ENCODE results near the gene P2RY12. TPM values are rescaled to one million over a fixed set of nuclear protein-coding genes. Genes with fewer than 3 reads are reported as not detected.

Gene P2RY12
- polyA plus RNA-seq, 1 donor from 2014 or later, result not detected

- Histone ChIP-seq H3K79me2 (replicated peaks; ENCODE audit: insufficient read depth, low read length) (no peaks in the 10 kb centered on the region), H3K4me2 (ENCODE audit: low read length) (no peak overlapping the region), H3K9ac (ENCODE audit: low read length) (no peak overlapping the region), H3F3A (ENCODE audit: insufficient read depth, low read length, poor library complexity, severe bottlenecking) (no peaks in the 10 kb centered on the region), H3K9me2 (ENCODE audit: insufficient read depth, low read length) (no peaks in the 10 kb centered on the region), H3K4me3 (ENCODE audit: low read length) (no peak overlapping the region), H3K36me3 (ENCODE audit: insufficient read depth, low read length) (no peaks in the 10 kb centered on the region), H3K9me3 (ENCODE audit: low read length) (no peaks in the 10 kb centered on the region), H3K27ac (ENCODE audit: low read length) (no peak overlapping the region), H2AFZ (ENCODE audit: low read depth, low read length) (no peak overlapping the region), H4K20me1 (ENCODE audit: insufficient read depth) (no peaks in the 10 kb centered on the region), H3K27me3 (ENCODE audit: insufficient read depth, low read depth, low read length) (no peaks in the 10 kb centered on the region)
- TF ChIP-seq MXI1 (conservative IDR thresholded peaks at IDR 0.05; ENCODE audit: poor library complexity, severe bottlenecking), result no peak
- TF ChIP-seq REST (IDR thresholded peaks at IDR 0.05; ENCODE audit: borderline replicate concordance), result no peak
- no peak for TF ChIP-seq TAF1 (IDR thresholded peaks at IDR 0.05; ENCODE audit: low read depth)
- no peak for TF ChIP-seq POLR2AphosphoS5 (IDR thresholded peaks at IDR 0.05)
- no peak for TF ChIP-seq CTCF (IDR thresholded peaks at IDR 0.05; ENCODE audit: poor library complexity, severe bottlenecking)
- TF ChIP-seq SMC3 (conservative IDR thresholded peaks at IDR 0.05; ENCODE audit: poor library complexity), result no peak
- no peak for TF ChIP-seq EZH2 (IDR thresholded peaks at IDR 0.05; ENCODE audit: borderline replicate concordance, insufficient read depth, low read length, poor library complexity, severe bottlenecking)
- no peak for TF ChIP-seq RAD21 (conservative IDR thresholded peaks at IDR 0.05)
- no peak for TF ChIP-seq EP300 (conservative IDR thresholded peaks at IDR 0.05; ENCODE audit: poor library complexity, severe bottlenecking)
These were observed 63.0 kb downstream of the P2RY12 start for GRCh38 chr3:151321526-151321925.

- no peak overlapping the region for H3K9ac ChIP-seq (ENCODE audit: low read length)
- H3K79me2 ChIP-seq (replicated peaks; ENCODE audit: insufficient read depth, low read length), result no peaks in the 10 kb centered on the region
- H3K9me2 ChIP-seq (ENCODE audit: insufficient read depth, low read length), result no peaks in the 10 kb centered on the region
- H3K27me3 ChIP-seq (ENCODE audit: insufficient read depth, low read depth, low read length), result no peaks in the 10 kb centered on the region
- no peak overlapping the region for H3K4me2 ChIP-seq (ENCODE audit: low read length)
- no peaks in the 10 kb centered on the region for H3K36me3 ChIP-seq (ENCODE audit: insufficient read depth, low read length)
- no peaks in the 10 kb centered on the region for H4K20me1 ChIP-seq (ENCODE audit: insufficient read depth)
- no peaks in the 10 kb centered on the region for H3F3A ChIP-seq (ENCODE audit: insufficient read depth, low read length, poor library complexity, severe bottlenecking)
- TF ChIP-seq SMC3 (conservative IDR thresholded peaks at IDR 0.05; ENCODE audit: poor library complexity), result no peak
- TF ChIP-seq TAF1 (IDR thresholded peaks at IDR 0.05; ENCODE audit: low read depth), result no peak
- no peak for TF ChIP-seq MXI1 (conservative IDR thresholded peaks at IDR 0.05; ENCODE audit: poor library complexity, severe bottlenecking)
- no peak for TF ChIP-seq POLR2AphosphoS5 (IDR thresholded peaks at IDR 0.05)
- H3K9me3 ChIP-seq (ENCODE audit: low read length), result no peaks in the 10 kb centered on the region
- H3K4me3 ChIP-seq (ENCODE audit: low read length), result no peak overlapping the region
- no peak overlapping the region for H2AFZ ChIP-seq (ENCODE audit: low read depth, low read length)
- no peak overlapping the region for H3K27ac ChIP-seq (ENCODE audit: low read length)
These were observed 64.4 kb downstream of the P2RY12 start for GRCh38 chr3:151320131-151320530.

- Histone ChIP-seq H3K4me2 (ENCODE audit: low read length) (no peak overlapping the region), H3K36me3 (ENCODE audit: insufficient read depth, low read length) (no peaks in the 10 kb centered on the region), H4K20me1 (ENCODE audit: insufficient read depth) (no peaks in the 10 kb centered on the region), H3F3A (ENCODE audit: insufficient read depth, low read length, poor library complexity, severe bottlenecking) (no peaks in the 10 kb centered on the region), H3K9me3 (ENCODE audit: low read length) (no peaks in the 10 kb centered on the region), H2AFZ (ENCODE audit: low read depth, low read length) (no peak overlapping the region), H3K9me2 (ENCODE audit: insufficient read depth, low read length) (no peaks in the 10 kb centered on the region), H3K79me2 (replicated peaks; ENCODE audit: insufficient read depth, low read length) (no peaks in the 10 kb centered on the region), H3K27me3 (ENCODE audit: insufficient read depth, low read depth, low read length) (no peaks in the 10 kb centered on the region), H3K9ac (ENCODE audit: low read length) (no peak overlapping the region), H3K4me3 (ENCODE audit: low read length) (no peak overlapping the region), H3K27ac (ENCODE audit: low read length) (no peak overlapping the region)
- TF ChIP-seq RAD21 (conservative IDR thresholded peaks at IDR 0.05) (no peak), MXI1 (conservative IDR thresholded peaks at IDR 0.05; ENCODE audit: poor library complexity, severe bottlenecking) (no peak), EP300 (conservative IDR thresholded peaks at IDR 0.05; ENCODE audit: poor library complexity, severe bottlenecking) (no peak), TAF1 (IDR thresholded peaks at IDR 0.05; ENCODE audit: low read depth) (no peak), REST (IDR thresholded peaks at IDR 0.05; ENCODE audit: borderline replicate concordance) (no peak), POLR2AphosphoS5 (IDR thresholded peaks at IDR 0.05) (no peak), CTCF (IDR thresholded peaks at IDR 0.05; ENCODE audit: poor library complexity, severe bottlenecking) (no peak), SMC3 (conservative IDR thresholded peaks at IDR 0.05; ENCODE audit: poor library complexity) (no peak), EZH2 (IDR thresholded peaks at IDR 0.05; ENCODE audit: borderline replicate concordance, insufficient read depth, low read length, poor library complexity, severe bottlenecking) (no peak)
These were observed 64.9 kb downstream of the P2RY12 start for GRCh38 chr3:151319628-151320027.
